GM12873 (cell line): ENCODE results near the gene PCDH9.

Source experiments
- CTCF ChIP-seq: IDR thresholded peaks from 2 replicates; pipeline ENCODE4 v1.5.1; 2012; ENCODE audit warnings: low read depth, mild to moderate bottlenecking, moderate library complexity, low read length, control low read depth; ENCODE audit not compliant: insufficient read depth; ENCODE audit errors: missing control alignments

PCDH9 gene

GRCh38 chr13:66402066-66402465 lies 828.1 kb downstream of the PCDH9 start:
- no peak for TF ChIP-seq CTCF

- TF ChIP-seq CTCF: no peak
These were observed 829.8 kb downstream of the PCDH9 start for GRCh38 chr13:66400292-66400691.

GRCh38 chr13:66399873-66400272 lies 830.3 kb downstream of the PCDH9 start:
- no peak for TF ChIP-seq CTCF

GRCh38 chr13:66397133-66397532 lies 833.0 kb downstream of the PCDH9 start:
- no peak for TF ChIP-seq CTCF

GRCh38 chr13:66391322-66391721 lies 838.8 kb downstream of the PCDH9 start:
- TF ChIP-seq CTCF: no peak

- TF ChIP-seq CTCF: no peak
These were observed 851.2 kb downstream of the PCDH9 start for GRCh38 chr13:66378894-66379293.

- TF ChIP-seq CTCF: no peak
These were observed 852.6 kb downstream of the PCDH9 start for GRCh38 chr13:66377569-66377968.

- no peak for TF ChIP-seq CTCF
These were observed 854.4 kb downstream of the PCDH9 start for GRCh38 chr13:66375756-66376155.
